Measurements from ENCODE around the gene TGM1.
"Not testable (repeated sequence)": the region's sequence is repeated elsewhere in the genome, so short reads cannot be mapped to it uniquely, and the experiment has no call there.

TGM1 gene

GRCh38 chr14:24254630-24255392 lies 8.2 kb downstream of the TGM1 start:
- no peak for DNase-seq (ENCODE audit: low read depth)

- no peak for DNase-seq (ENCODE audit: low read depth)
Observed at GRCh38 chr14:24253936-24254335, 9.0 kb downstream of the TGM1 start.

DNA sequence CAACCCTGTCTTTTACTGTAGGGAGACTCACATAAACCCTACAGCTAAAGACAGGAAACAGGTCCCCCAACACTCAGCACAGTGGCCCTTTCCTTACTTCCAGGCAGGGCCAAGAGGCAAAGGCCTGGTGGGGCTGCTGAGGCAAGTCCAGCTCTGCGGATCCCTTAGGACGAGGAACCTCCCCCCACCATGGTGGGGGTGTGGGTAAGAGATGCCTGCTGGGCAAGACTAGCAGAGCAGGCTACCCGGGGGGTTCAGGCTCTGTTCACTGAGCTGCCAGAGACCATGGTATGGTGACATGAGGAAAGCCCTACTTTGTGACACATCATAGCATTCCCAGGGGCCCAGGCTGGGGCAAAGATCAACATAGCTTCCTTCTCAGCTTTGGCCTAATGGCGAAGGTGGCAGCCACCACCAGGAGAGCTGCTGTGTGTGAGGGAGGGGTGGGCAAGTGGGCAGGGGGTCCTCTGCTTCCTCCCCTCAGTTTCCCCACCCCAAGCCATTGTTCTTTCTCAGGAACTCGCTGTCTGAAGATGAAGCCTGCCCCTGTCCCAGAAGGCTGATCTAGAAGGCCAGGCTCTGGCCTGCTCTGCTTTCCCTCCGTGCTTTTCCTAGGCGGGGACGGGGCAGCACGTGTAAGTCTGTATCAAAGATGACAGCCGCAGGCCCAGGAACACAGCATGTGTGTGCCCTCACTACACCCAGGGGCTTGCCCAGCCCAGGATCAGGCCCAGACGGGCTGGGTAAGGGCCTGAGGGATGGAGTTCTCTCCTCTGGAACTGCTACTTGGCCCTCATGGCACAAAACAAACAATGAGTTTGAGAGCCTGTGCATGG lies 10.5 kb downstream of the TGM1 start:
- DNase-seq (ENCODE audit: low read depth): no peak

DNA sequence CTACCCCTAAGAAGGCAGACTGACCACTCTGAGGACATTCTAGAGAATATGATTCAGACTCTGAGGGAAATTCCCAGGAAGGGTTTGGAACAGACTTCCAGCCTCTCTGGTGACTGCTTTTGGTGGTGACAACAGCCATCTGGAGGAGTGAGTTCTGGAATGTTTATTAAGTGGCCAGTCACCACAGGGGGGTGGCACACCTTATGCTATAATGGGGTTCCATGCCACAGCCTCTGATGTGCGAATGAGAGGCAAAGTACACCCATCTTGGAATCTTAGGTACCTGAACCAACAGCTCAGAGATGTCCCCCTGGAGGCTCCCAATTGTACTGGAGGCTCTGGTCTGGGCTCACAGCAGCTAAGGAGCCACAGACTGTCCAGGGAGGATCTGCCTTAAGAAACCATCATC lies 11.1 kb downstream of the TGM1 start:
- no peak for DNase-seq (ENCODE audit: low read depth)

- DNase-seq (ENCODE audit: low read depth): no peak
Observed at GRCh38 chr14:24250354-24250753, 12.6 kb downstream of the TGM1 start.

DNA sequence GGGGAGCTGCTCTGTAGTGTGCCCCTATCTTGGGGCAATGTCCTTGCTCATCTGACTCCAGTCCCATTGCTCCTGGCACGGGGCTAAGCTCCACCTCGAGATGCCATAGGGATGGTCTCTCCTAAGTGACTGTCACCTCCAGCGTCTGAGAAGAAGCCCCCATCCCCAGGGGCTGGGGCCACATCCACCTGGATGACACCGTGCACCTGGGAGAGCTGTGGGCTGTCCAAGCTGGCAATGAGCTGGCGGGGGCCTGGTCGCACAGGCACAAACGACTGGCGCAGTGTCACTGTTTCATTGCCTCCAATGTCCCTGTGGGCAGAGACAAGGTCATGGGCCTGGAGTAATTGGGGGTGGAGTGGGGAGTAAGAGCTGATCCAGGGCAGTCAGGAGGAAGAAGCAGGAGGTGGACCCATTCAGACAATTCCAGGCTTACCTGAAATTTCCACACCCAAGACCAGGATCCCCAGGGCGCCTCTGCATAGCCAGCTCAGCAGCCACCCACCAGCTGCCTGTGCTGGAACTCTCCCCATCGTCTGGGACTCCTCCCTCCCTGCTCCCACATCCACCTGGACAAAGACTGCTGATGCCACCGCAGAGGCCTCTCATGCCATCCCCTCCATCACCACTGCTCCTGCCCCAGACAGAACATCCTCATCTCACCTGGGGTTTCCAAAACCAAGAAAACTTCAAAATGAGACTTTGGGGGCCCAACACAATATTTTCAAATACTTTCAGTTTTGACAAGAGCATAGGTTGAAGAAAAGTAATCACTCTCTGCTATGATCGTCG lies 13.6 kb downstream of the TGM1 start:
- no peak for DNase-seq (ENCODE audit: low read depth)

- DNase-seq (ENCODE audit: low read depth): no peak
Observed at GRCh38 chr14:24247422-24247821, 15.6 kb downstream of the TGM1 start.

DNA sequence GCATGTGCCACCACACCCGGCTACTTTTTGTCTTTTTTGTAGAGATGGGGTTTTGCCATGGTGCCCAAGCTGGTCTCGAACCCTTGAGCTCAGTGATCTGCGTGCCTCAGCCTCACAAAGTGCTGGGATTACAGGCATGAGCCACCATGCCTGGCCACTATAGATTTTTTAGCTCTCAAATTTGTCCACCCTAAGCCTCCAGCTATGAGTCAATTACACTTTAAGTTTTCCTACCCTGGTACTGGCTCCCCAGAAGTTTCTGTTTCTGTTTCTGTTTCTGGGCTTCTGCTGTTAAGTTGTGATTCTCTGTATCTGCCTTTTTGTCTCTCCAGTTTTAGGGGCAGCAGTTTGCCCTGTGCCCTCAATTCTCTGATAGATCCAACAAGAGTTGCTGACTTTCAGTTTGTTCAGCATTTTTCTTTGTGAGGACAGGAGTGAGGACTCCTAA lies 16.2 kb downstream of the TGM1 start:
- DNase-seq (ENCODE audit: low read depth): no peak

GRCh38 chr14:24245350-24245749 lies 17.6 kb downstream of the TGM1 start:
- not testable (repeated sequence) for DNase-seq (ENCODE audit: low read depth)

GRCh38 chr14:24243336-24243836 lies 19.6 kb downstream of the TGM1 start:
- no peak for DNase-seq (ENCODE audit: low read depth)

GRCh38 chr14:24241829-24242443 lies 21.0 kb downstream of the TGM1 start:
- peak; percentile 90 for DNase-seq (ENCODE audit: low read depth)

- DNase-seq (ENCODE audit: low read depth): no peak
Observed at GRCh38 chr14:24240110-24240918, 22.7 kb downstream of the TGM1 start.

DNA sequence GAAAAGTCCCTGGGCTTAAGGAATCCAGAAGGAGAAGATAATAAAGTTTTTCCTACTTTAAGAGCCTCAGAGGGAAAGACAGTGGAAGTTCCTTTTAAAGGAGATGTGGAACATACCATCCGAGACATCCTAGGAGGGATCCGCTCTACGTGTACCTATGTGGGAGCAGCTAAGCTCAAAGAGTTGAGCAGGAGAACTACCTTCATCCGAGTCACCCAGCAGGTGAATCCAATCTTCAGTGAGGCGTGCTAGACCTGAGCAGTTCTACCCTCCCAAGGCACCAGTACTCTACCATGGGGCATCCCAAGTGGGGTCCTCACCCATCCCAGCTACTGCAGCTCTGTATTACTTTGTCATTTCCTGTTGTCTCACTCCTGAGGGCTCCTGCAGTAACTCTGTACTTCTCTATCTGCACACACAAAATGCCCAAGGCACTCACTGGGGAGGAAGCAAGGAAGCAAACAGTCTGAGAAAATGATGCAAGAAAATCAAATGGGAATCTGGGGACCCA lies 24.4 kb downstream of the TGM1 start:
- DNase-seq (ENCODE audit: low read depth): no peak

DNA sequence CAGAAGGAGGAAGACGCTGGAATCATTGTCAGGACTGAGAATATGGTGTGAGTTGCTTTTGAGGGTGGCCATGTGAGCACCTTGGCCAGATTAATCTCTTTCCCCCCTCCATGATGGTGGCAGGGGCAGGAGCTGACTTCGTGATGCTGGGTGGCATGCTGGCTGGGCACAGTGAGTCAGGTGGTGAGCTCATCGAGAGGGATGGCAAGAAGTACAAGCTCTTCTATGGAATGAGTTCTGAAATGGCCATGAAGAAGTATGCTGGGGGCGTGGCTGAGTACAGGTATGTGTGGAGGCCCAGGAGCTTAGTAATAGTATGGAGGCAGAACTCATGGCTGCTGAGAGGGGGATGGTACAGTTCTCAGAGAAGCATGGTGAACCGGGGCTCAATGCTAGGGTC lies 24.9 kb downstream of the TGM1 start:
- no peak for DNase-seq (ENCODE audit: low read depth)

GRCh38 chr14:24237463-24237955 lies 25.5 kb downstream of the TGM1 start:
- DNase-seq (ENCODE audit: low read depth): no peak

- no peak for DNase-seq (ENCODE audit: low read depth)
Observed at GRCh38 chr14:24236689-24237462, 26.1 kb downstream of the TGM1 start.

DNA sequence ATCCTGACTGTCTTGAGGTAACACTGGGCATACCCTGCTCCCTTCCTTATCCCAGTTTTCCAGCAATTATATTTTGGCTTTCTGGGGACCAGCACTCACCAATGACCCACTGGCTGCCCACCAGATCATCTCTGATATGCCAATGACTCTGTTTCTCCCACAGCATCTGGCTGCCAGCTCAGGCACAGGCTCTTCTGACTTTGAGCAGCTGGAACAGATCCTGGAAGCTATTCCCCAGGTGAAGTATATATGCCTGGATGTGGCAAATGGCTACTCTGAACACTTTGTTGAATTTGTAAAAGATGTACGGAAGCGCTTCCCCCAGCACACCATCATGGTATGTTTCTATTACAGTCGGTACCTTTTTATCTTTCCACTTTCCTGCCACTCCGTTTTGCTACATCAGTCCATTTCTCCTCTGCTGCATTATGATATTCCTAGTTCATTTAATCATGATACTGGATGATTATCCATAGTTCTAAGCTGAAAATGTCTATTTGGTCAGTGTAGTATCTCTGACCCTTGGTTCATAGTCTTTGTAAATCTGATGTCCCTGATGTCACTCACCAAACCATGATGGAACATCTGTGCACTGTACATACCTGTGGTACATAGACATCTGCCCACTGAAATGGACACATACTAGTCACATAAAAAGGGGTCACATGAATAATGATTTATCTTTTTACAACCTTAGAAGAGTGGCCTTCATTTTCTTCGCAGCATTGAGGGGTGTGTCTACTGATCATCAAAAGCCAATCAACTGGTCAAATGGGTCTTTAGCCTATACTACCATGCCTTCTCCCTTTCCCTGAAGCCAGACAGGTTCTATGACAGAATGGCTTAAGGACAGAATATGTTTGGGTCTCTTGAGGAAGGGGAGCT lies 26.9 kb downstream of the TGM1 start:
- DNase-seq (ENCODE audit: low read depth): no peak
